HepG2 (cell line): ENCODE measurements around the gene CRADD. TPM values are rescaled to one million over a fixed set of nuclear protein-coding genes. Genes with fewer than 3 reads are reported as not detected.

Source experiments
- ARNTL ChIP-seq: sonication (generic); formaldehyde crosslinking; IDR thresholded peaks from 2 replicates; pipeline ENCODE4 v1.4.0; 2020; ENCODE audit warnings: mild to moderate bottlenecking, missing genetic modification reagents
- FOSL1 ChIP-seq: sonication (generic); formaldehyde crosslinking; IDR thresholded peaks from 2 replicates; pipeline ENCODE4 v1.9.0; 2021; ENCODE audit warnings: missing genetic modification reagents, borderline replicate concordance
- FOXK1 ChIP-seq: sonication (generic); formaldehyde crosslinking; IDR thresholded peaks from 2 replicates; pipeline ENCODE4 v1.4.0; 2020; ENCODE audit warnings: low read depth, missing genetic modification reagents, borderline replicate concordance
- GABPA ChIP-seq, 2 experiments: IDR thresholded peaks; 2 replicates each; pipeline ENCODE4 v1.6.1; 2011 to 2016; ENCODE audit warnings: low read depth in 2 of 2, low read length in 1 of 2, missing biosample characterization in 1 of 2, missing genetic modification characterization in 1 of 2
- MATR3 ChIP-seq: sonication (generic); formaldehyde crosslinking; IDR thresholded peaks from 2 replicates; pipeline ENCODE4 v1.4.0; 2020; ENCODE audit warnings: missing genetic modification reagents
- MBNL3 ChIP-seq: fragments of 250-450 bp; sonication (Bioruptor Pico); conservative IDR thresholded peaks from 2 replicates; pipeline ENCODE4 v1.8.0; 2022; ENCODE audit warnings: mild to moderate bottlenecking, inconsistent platforms
- ZNF124 ChIP-seq: sonication (generic); formaldehyde crosslinking; IDR thresholded peaks from 2 replicates; pipeline ENCODE4 v1.4.0; 2020; ENCODE audit warnings: missing genetic modification reagents
- ZNF549 ChIP-seq: sonication (generic); formaldehyde crosslinking; IDR thresholded peaks from 2 replicates; pipeline ENCODE4 v1.5.0; 2020; ENCODE audit warnings: missing genetic modification reagents
- ZNF629 ChIP-seq: sonication (generic); formaldehyde crosslinking; conservative IDR thresholded peaks from 2 replicates; pipeline ENCODE4 v1.5.0; 2020; ENCODE audit warnings: missing genetic modification reagents
- ZNF660 ChIP-seq: sonication (generic); formaldehyde crosslinking; IDR thresholded peaks from 2 replicates; pipeline ENCODE4 v1.5.1; 2020; ENCODE audit warnings: mild to moderate bottlenecking, low read depth, missing genetic modification reagents, borderline replicate concordance
- ZNF75D ChIP-seq: sonication (generic); formaldehyde crosslinking; IDR thresholded peaks from 2 replicates; pipeline ENCODE4 v1.8.1; 2023; ENCODE audit warnings: missing genetic modification reagents, mild to moderate bottlenecking, borderline replicate concordance
- ZNF788 ChIP-seq: sonication (generic); formaldehyde crosslinking; IDR thresholded peaks from 2 replicates; pipeline ENCODE4 v1.5.0; 2020; ENCODE audit warnings: mild to moderate bottlenecking, missing genetic modification reagents, borderline replicate concordance
- ZNF839 ChIP-seq: sonication (generic); formaldehyde crosslinking; IDR thresholded peaks from 2 replicates; pipeline ENCODE4 v1.4.0; 2020; ENCODE audit warnings: missing genetic modification reagents, mild to moderate bottlenecking, borderline replicate concordance
- ZSCAN20 ChIP-seq: sonication (generic); formaldehyde crosslinking; IDR thresholded peaks from 2 replicates; pipeline ENCODE4 v1.4.0; 2020; ENCODE audit warnings: missing genetic modification reagents, mild to moderate bottlenecking, borderline replicate concordance
- polyA plus RNA-seq, 8 experiments: library from polyadenylated mRNA; depleted of rRNA in 3 of 8; stranded (reverse) in 7 of 8; unstranded in 1 of 8; fragments of >200 nt; fragmentation: Illumina TruSeq in 4 of 8; extraction: Trizol in 4 of 8; gene quantifications; 2 replicates each; pipeline versions ENCODE4 v1.2.1 to v1.2.3, GENCODE V29; 2011 to 2016; ENCODE audit warnings: low read depth in 4 of 8, missing spikeins in 1 of 8, mixed read lengths in 1 of 8; ENCODE audit not compliant: insufficient read depth in 1 of 8
- total RNA-seq, 5 experiments: library from RNA; depleted of rRNA; stranded (reverse); fragments of >200 nt; fragmentation: Illumina TruSeq; extraction: Trizol; gene quantifications; 2 replicates each; pipeline ENCODE4 v1.2.3, GENCODE V29; 2016; ENCODE audit warnings: low read depth in 1 of 5
- TF ChIP-seq, protein P1 (sequence below): IDR thresholded peaks from 2 replicates; pipeline ENCODE4 v1.6.1; 2012; ENCODE audit warnings: low read length, improper control_type of control experiment
- TF ChIP-seq, protein P2 (sequence below): sonication (generic); formaldehyde crosslinking; IDR thresholded peaks from 2 replicates; pipeline ENCODE4 v1.4.0; 2020; ENCODE audit warnings: missing genetic modification reagents
- TF ChIP-seq, protein P3 (sequence below): sonication (generic); formaldehyde crosslinking; IDR thresholded peaks from 2 replicates; pipeline ENCODE4 v1.5.1; 2020; ENCODE audit warnings: mild to moderate bottlenecking, moderate library complexity, missing genetic modification reagents

The CRADD gene
- total and polyA plus RNA-seq, 2 of the 13 experiments (the other 11 are each of a cell fraction or from before 2014, with no cell fraction given), result 12.4 to 18.8 TPM

DNA sequence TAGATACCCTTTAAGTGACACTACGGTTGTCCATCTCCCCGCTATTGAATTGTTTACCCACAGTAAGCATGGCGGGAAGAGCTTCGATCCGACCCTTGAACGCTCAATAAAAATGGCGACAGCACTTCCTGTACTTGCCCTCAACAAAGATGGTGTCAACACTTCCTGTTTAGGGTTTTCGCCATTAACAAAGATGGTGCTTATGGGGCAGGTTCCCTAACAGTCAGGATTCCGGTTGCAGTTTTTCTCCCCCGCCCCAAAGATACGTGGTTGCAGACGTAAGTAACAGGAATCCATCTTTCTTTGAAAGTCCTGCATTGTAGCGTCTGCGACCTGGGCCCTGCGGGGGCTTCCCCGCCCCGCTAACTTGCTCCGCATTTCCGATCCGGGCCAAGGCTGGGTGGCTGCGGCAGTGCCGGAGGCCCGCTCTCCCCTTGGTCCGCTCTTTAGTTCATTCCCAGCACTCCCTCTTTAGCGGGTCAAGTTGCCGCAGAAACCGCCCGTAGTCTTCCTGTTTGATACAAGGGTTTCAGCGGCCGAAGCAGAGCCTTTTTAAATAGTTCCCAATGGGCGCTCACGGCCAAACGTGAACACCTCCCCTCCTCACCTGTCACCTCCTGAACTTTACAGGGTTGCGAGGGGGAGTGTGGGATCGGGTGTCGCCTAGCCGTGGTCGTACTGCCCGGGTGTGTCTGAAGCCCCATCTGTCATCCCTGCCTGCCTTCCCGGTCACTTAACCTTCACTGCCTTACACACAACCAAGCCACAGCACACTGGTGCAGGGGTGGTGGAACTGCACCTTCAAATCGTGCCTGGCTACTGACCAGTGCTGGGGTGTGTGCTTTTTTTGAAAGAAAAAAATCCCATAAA, at the start of gene CRADD (continued):
- TF ChIP-seq, protein P1, sequence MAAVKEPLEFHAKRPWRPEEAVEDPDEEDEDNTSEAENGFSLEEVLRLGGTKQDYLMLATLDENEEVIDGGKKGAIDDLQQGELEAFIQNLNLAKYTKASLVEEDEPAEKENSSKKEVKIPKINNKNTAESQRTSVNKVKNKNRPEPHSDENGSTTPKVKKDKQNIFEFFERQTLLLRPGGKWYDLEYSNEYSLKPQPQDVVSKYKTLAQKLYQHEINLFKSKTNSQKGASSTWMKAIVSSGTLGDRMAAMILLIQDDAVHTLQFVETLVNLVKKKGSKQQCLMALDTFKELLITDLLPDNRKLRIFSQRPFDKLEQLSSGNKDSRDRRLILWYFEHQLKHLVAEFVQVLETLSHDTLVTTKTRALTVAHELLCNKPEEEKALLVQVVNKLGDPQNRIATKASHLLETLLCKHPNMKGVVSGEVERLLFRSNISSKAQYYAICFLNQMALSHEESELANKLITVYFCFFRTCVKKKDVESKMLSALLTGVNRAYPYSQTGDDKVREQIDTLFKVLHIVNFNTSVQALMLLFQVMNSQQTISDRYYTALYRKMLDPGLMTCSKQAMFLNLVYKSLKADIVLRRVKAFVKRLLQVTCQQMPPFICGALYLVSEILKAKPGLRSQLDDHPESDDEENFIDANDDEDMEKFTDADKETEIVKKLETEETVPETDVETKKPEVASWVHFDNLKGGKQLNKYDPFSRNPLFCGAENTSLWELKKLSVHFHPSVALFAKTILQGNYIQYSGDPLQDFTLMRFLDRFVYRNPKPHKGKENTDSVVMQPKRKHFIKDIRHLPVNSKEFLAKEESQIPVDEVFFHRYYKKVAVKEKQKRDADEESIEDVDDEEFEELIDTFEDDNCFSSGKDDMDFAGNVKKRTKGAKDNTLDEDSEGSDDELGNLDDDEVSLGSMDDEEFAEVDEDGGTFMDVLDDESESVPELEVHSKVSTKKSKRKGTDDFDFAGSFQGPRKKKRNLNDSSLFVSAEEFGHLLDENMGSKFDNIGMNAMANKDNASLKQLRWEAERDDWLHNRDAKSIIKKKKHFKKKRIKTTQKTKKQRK, result no peak
- TF ChIP-seq, protein P2, sequence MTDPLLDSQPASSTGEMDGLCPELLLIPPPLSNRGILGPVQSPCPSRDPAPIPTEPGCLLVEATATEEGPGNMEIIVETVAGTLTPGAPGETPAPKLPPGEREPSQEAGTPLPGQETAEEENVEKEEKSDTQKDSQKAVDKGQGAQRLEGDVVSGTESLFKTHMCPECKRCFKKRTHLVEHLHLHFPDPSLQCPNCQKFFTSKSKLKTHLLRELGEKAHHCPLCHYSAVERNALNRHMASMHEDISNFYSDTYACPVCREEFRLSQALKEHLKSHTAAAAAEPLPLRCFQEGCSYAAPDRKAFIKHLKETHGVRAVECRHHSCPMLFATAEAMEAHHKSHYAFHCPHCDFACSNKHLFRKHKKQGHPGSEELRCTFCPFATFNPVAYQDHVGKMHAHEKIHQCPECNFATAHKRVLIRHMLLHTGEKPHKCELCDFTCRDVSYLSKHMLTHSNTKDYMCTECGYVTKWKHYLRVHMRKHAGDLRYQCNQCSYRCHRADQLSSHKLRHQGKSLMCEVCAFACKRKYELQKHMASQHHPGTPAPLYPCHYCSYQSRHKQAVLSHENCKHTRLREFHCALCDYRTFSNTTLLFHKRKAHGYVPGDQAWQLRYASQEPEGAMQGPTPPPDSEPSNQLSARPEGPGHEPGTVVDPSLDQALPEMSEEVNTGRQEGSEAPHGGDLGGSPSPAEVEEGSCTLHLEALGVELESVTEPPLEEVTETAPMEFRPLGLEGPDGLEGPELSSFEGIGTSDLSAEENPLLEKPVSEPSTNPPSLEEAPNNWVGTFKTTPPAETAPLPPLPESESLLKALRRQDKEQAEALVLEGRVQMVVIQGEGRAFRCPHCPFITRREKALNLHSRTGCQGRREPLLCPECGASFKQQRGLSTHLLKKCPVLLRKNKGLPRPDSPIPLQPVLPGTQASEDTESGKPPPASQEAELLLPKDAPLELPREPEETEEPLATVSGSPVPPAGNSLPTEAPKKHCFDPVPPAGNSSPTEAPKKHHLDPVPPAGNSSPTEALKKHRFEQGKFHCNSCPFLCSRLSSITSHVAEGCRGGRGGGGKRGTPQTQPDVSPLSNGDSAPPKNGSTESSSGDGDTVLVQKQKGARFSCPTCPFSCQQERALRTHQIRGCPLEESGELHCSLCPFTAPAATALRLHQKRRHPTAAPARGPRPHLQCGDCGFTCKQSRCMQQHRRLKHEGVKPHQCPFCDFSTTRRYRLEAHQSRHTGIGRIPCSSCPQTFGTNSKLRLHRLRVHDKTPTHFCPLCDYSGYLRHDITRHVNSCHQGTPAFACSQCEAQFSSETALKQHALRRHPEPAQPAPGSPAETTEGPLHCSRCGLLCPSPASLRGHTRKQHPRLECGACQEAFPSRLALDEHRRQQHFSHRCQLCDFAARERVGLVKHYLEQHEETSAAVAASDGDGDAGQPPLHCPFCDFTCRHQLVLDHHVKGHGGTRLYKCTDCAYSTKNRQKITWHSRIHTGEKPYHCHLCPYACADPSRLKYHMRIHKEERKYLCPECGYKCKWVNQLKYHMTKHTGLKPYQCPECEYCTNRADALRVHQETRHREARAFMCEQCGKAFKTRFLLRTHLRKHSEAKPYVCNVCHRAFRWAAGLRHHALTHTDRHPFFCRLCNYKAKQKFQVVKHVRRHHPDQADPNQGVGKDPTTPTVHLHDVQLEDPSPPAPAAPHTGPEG (CRISPR knock-in tag), result no peak; the same call in 1 of the 2 replicates
- TF ChIP-seq ZSCAN20 (CRISPR knock-in tag) (no peak; the same call in 1 of the 2 replicates), ZNF75D (CRISPR knock-in tag) (no peak), ZNF660 (CRISPR knock-in tag) (no peak), ARNTL (CRISPR knock-in tag) (peak; percentile 40; the same call in 1 of the 2 replicates), ZNF788 (peak; percentile 90; the same call in 1 of the 2 replicates), ZNF549 (no peak), ZNF629 (CRISPR knock-in tag) (no peak), GABPA (IDR thresholded peaks at IDR 0.05; ENCODE audit: low read depth, low read length) (peak; percentile 72), GABPA (CRISPR knock-in tag; IDR thresholded peaks at IDR 0.05; ENCODE audit: low read depth) (peak; percentile 98), FOSL1 (CRISPR knock-in tag) (no peak), ZNF839 (CRISPR knock-in tag) (0 out of 2 replicates have a peak, but pooled peaks have one; percentile 39), FOXK1 (CRISPR knock-in tag) (peak; percentile 96; the same call in 1 of the 2 replicates), MBNL3 (CRISPR knock-in tag) (no peak), ZNF124 (CRISPR knock-in tag) (no peak; the same call in 1 of the 2 replicates), MATR3 (CRISPR knock-in tag) (no peak)
- TF ChIP-seq, protein P3, sequence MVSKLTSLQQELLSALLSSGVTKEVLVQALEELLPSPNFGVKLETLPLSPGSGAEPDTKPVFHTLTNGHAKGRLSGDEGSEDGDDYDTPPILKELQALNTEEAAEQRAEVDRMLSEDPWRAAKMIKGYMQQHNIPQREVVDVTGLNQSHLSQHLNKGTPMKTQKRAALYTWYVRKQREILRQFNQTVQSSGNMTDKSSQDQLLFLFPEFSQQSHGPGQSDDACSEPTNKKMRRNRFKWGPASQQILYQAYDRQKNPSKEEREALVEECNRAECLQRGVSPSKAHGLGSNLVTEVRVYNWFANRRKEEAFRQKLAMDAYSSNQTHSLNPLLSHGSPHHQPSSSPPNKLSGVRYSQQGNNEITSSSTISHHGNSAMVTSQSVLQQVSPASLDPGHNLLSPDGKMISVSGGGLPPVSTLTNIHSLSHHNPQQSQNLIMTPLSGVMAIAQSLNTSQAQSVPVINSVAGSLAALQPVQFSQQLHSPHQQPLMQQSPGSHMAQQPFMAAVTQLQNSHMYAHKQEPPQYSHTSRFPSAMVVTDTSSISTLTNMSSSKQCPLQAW, result peak; percentile 69
